K562 (cell line): ENCODE results near the gene ZMYND8. TPM values are rescaled to one million over a fixed set of nuclear protein-coding genes. Genes with fewer than 3 reads are reported as not detected.

Experiments
- BRD4 ChIP-seq: fragments of 200-600 bp; sonication (generic); IDR thresholded peaks from 2 replicates; pipeline ENCODE4 v1.6.1; 2017; ENCODE audit warnings: inconsistent platforms
- CBFA2T2 ChIP-seq: fragments of 450-650 bp; conservative IDR thresholded peaks from 2 replicates; pipeline ENCODE4 v1.6.1; 2017; ENCODE audit warnings: mild to moderate bottlenecking
- CREB1 ChIP-seq, 2 experiments: sonication (generic) in 1 of 2; formaldehyde crosslinking in 1 of 2; IDR thresholded peaks; 2 replicates each; pipeline versions ENCODE4 v1.6.1 to v1.8.0; 2012 to 2022; ENCODE audit warnings: inconsistent platforms in 1 of 2, mild to moderate bottlenecking in 1 of 2, missing genetic modification reagents in 1 of 2, moderate library complexity in 1 of 2
- DIDO1 ChIP-seq: fragments of 450-650 bp; IDR thresholded peaks from 2 replicates; pipeline ENCODE4 v1.6.1; 2016; ENCODE audit warnings: low read depth, missing biosample characterization, missing genetic modification characterization
- EP300 ChIP-seq: IDR thresholded peaks from 2 replicates; pipeline ENCODE4 v1.6.1; 2012; ENCODE audit warnings: low read length, improper control_type of control experiment
- FOXK1 ChIP-seq: sonication (generic); formaldehyde crosslinking; IDR thresholded peaks from 2 replicates; pipeline ENCODE4 v1.8.0; 2022; ENCODE audit warnings: missing genetic modification reagents, mild to moderate bottlenecking, borderline replicate concordance
- GATAD2A ChIP-seq: fragments of 450-650 bp; IDR thresholded peaks from 2 replicates; pipeline ENCODE4 v1.6.1; 2017
- MBD1 ChIP-seq: fragments of 250-450 bp; sonication (Bioruptor Pico); IDR thresholded peaks from 2 replicates; pipeline ENCODE4 v1.8.0; 2022; ENCODE audit warnings: inconsistent platforms
- MCM2 ChIP-seq: fragments of 450-650 bp; IDR thresholded peaks from 2 replicates; pipeline ENCODE4 v1.6.1; 2017; ENCODE audit warnings: low read depth, mild to moderate bottlenecking
- MEF2A ChIP-seq: IDR thresholded peaks from 2 replicates; pipeline ENCODE4 v1.6.1; 2011; ENCODE audit warnings: low read depth, mild to moderate bottlenecking, low read length, moderate library complexity; ENCODE audit not compliant: control insufficient read depth
- NCOA4 ChIP-seq: fragments of 450-650 bp; IDR thresholded peaks from 2 replicates; pipeline ENCODE4 v1.6.1; 2018; ENCODE audit warnings: mild to moderate bottlenecking; ENCODE audit not compliant: partially characterized antibody
- NFE2L1 ChIP-seq: fragments of 450-650 bp; IDR thresholded peaks from 2 replicates; pipeline ENCODE4 v1.6.1; 2016; ENCODE audit warnings: missing genetic modification characterization, low read depth, mild to moderate bottlenecking, missing compliant biosample characterization, moderate library complexity, borderline replicate concordance
- OTX1 ChIP-seq: fragments of 450-650 bp; formaldehyde crosslinking; IDR thresholded peaks from 2 replicates; pipeline ENCODE4 v1.4.0; 2022; ENCODE audit warnings: mild to moderate bottlenecking
- RUNX1 ChIP-seq: sonication (generic); IDR thresholded peaks from 2 replicates; pipeline ENCODE4 v1.6.1; 2016; ENCODE audit warnings: antibody characterized with exemption, low read depth
- SP2 ChIP-seq: IDR thresholded peaks from 2 replicates; pipeline ENCODE4 v1.6.1; 2011; ENCODE audit warnings: mild to moderate bottlenecking, low read depth, low read length, moderate library complexity; ENCODE audit not compliant: poor library complexity, severe bottlenecking; ENCODE audit errors: extremely low read depth
- ZBTB43 ChIP-seq: sonication (generic); formaldehyde crosslinking; IDR thresholded peaks from 2 replicates; pipeline ENCODE4 v1.8.0; 2023; ENCODE audit warnings: mild to moderate bottlenecking, missing genetic modification reagents
- ZNF174 ChIP-seq: fragments of 250-450 bp; sonication (Bioruptor Pico); IDR thresholded peaks from 2 replicates; pipeline ENCODE4 v1.4.0; 2020; ENCODE audit warnings: mild to moderate bottlenecking
- ZNF699 ChIP-seq: fragments of 250-450 bp; sonication (Bioruptor Pico); IDR thresholded peaks from 2 replicates; pipeline ENCODE4 v1.8.0; 2021; ENCODE audit warnings: mild to moderate bottlenecking, moderate library complexity; ENCODE audit not compliant: insufficient replicate concordance
- polyA plus RNA-seq, 8 experiments: library from polyadenylated mRNA; depleted of rRNA in 4 of 8; stranded (reverse) in 5 of 8; unstranded in 3 of 8; fragments of >200 nt; fragmentation: Nextera tagmentation in 2 of 8; fragmentation: Illumina TruSeq in 1 of 8; extraction: Ambion mirVana in 2 of 8; extraction: Trizol in 1 of 8; gene quantifications; 2 replicates each; pipeline versions ENCODE4 v1.2.1 to v1.2.3, GENCODE V29; 2011 to 2014; ENCODE audit warnings: inconsistent platforms in 1 of 8, missing spikeins in 1 of 8
- total RNA-seq, 7 experiments: library from RNA; depleted of rRNA in 6 of 7; stranded (reverse); fragments of >200 nt in 6 of 7; fragmentation: Illumina TruSeq in 2 of 7; extraction: Trizol in 2 of 7; gene quantifications; 2 replicates each; pipeline versions ENCODE4 v1.2.1 to v1.2.3, GENCODE V29; 2011 to 2021; ENCODE audit warnings: low replicate concordance in 1 of 7
- TF ChIP-seq, protein P1 (sequence below): sonication (generic); formaldehyde crosslinking; IDR thresholded peaks from 2 replicates; pipeline ENCODE4 v1.8.1; 2022; ENCODE audit warnings: missing genetic modification reagents
- TF ChIP-seq, protein P2 (sequence below), 2 experiments: fragments of 150-350 bp in 1 of 2; IDR thresholded peaks; 2 replicates each; pipeline ENCODE4 v1.6.1; 2012 to 2016; ENCODE audit warnings: low read depth in 2 of 2, low read length in 2 of 2, mild to moderate bottlenecking in 1 of 2, moderate library complexity in 1 of 2

ZMYND8 gene
- total and polyA plus RNA-seq, 9 of the 15 experiments (the other 6 are each of a cell fraction or from before 2014, with no cell fraction given), result 31.8 to 148 (median 71.9) TPM

DNA sequence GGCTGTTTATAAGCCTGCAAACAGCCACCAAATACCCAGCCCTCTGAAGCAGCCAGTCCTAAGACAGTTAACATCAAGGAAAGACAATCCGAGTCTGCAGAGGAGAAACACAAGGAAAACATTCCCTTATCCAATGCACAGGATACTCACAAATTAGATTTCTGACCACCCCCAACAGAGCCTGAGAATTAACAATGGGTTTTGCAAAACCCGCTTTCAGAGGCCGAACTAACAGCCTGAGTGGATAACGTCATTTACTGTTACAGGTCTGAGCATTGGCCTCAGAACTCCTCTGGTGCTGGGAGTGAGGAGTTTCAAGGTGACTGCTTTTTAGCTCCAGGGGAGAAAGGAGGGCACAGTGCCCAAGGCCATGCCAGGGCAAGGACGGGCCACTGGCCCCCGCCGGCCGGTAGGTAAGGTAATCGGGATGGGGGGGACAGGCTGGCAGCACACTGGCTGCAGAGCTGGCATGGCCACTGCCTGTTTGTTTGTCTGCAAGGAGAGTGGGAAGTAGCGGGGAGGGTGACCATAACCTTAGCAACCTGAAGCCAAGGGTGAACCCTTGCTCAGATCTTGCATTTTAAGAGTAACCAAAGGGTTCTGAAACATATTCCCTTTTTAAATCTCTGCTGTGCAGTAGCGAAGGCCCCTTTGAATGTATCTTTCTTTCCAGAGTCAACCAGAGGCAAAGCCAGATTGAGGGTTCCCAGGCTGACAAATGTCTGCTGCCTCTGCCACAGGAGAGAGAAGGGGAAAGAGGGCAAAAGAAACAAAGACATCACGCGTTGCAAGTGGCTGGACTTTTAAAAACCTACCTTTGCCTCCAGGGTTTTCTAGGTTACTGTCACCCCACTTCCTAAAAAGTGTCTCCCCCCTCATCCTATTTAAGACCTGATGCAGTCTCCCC lies 3.9 kb downstream of the ZMYND8 start (continued):
- no peak for TF ChIP-seq MBD1 (CRISPR knock-in tag)
- TF ChIP-seq GATAD2A, result no peak
- TF ChIP-seq CBFA2T2, result no peak
- no peak for TF ChIP-seq MEF2A
- no peak for TF ChIP-seq CREB1 (IDR thresholded peaks at IDR 0.05)
- no peak; the same call in 1 of the 2 replicates for TF ChIP-seq CREB1 (CRISPR knock-in tag; IDR thresholded peaks at IDR 0.05)
- TF ChIP-seq EP300, result no peak
- no peak for TF ChIP-seq FOXK1
- TF ChIP-seq, protein P1, sequence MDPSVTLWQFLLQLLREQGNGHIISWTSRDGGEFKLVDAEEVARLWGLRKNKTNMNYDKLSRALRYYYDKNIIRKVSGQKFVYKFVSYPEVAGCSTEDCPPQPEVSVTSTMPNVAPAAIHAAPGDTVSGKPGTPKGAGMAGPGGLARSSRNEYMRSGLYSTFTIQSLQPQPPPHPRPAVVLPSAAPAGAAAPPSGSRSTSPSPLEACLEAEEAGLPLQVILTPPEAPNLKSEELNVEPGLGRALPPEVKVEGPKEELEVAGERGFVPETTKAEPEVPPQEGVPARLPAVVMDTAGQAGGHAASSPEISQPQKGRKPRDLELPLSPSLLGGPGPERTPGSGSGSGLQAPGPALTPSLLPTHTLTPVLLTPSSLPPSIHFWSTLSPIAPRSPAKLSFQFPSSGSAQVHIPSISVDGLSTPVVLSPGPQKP, result no peak
- TF ChIP-seq, protein P2, sequence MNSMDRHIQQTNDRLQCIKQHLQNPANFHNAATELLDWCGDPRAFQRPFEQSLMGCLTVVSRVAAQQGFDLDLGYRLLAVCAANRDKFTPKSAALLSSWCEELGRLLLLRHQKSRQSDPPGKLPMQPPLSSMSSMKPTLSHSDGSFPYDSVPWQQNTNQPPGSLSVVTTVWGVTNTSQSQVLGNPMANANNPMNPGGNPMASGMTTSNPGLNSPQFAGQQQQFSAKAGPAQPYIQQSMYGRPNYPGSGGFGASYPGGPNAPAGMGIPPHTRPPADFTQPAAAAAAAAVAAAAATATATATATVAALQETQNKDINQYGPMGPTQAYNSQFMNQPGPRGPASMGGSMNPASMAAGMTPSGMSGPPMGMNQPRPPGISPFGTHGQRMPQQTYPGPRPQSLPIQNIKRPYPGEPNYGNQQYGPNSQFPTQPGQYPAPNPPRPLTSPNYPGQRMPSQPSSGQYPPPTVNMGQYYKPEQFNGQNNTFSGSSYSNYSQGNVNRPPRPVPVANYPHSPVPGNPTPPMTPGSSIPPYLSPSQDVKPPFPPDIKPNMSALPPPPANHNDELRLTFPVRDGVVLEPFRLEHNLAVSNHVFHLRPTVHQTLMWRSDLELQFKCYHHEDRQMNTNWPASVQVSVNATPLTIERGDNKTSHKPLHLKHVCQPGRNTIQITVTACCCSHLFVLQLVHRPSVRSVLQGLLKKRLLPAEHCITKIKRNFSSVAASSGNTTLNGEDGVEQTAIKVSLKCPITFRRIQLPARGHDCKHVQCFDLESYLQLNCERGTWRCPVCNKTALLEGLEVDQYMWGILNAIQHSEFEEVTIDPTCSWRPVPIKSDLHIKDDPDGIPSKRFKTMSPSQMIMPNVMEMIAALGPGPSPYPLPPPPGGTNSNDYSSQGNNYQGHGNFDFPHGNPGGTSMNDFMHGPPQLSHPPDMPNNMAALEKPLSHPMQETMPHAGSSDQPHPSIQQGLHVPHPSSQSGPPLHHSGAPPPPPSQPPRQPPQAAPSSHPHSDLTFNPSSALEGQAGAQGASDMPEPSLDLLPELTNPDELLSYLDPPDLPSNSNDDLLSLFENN (IDR thresholded peaks at IDR 0.05; ENCODE audit: low read depth in 2 of 2, low read length in 2 of 2), result no peak
- no peak for TF ChIP-seq MCM2
- no peak for TF ChIP-seq NFE2L1 (tag)
- TF ChIP-seq NCOA4, result no peak
- TF ChIP-seq ZBTB43 (CRISPR knock-in tag), result no peak
- TF ChIP-seq ZNF699 (CRISPR knock-in tag), result no peak
- TF ChIP-seq SP2, result no peak
- TF ChIP-seq ZNF174 (CRISPR knock-in tag), result no peak
- TF ChIP-seq OTX1 (CRISPR knock-in tag), result no peak
- no peak for TF ChIP-seq RUNX1
- TF ChIP-seq BRD4, result no peak
- TF ChIP-seq DIDO1 (tag), result no peak
